H1 (cell line): ENCODE data around the gene SEL1L3. TPM values are rescaled to one million over a fixed set of nuclear protein-coding genes. Genes with fewer than 3 reads are reported as not detected.

Source experiments
- SIRT6 ChIP-seq: IDR thresholded peaks from one replicate; pipeline ENCODE4 v1.7.1; 2012; ENCODE audit warnings: low read length, inconsistent platforms
- polyA plus RNA-seq, 7 experiments: library from polyadenylated mRNA; depleted of rRNA in 3 of 7; stranded (reverse) in 5 of 7; unstranded in 2 of 7; fragments of >200 nt in 5 of 7; fragments of 200-250 nt in 2 of 7; gene quantifications; 1 replicate in 5 of 7; 2 replicates in 1 of 7; 4 replicates in 1 of 7; pipeline versions ENCODE4 v1.2.1 to v1.2.3, GENCODE V29; 2011 to 2013; ENCODE audit warnings: missing spikeins in 2 of 7, mixed read lengths in 2 of 7
- total RNA-seq: library from RNA; stranded (reverse); fragmentation: NEBNext Ultra II Directional; extraction: Animal tissue kit (Norgen Biotek cat#: 25700); gene quantifications from 2 replicates; pipeline ENCODE4 v1.2.1, GENCODE V29; 2021

The SEL1L3 gene
- total and polyA plus RNA-seq, 2 of the 8 experiments (the other 6 are each of a cell fraction or from before 2014, with no cell fraction given) = 18.2 to 54.0 TPM

DNA sequence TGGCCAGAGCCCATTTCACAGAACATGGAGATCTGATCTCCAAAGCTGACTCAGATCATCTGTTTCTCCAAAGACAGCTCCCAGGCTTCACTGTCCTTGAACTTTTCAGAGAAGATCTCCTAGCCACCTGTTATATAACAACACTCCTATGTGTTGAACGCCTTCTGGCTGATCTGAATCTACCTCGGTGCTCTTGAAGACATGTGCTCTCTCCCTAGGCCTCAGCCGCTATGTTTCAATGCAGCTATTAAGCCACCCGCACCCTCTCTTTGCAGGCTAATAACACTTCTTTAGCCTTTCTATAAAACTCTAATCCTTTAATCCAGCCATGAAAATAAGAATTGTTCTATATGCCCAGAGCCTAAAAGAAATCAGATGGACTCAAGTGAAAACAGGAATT lies 34.9 kb downstream of the SEL1L3 start (continued):
- TF ChIP-seq SIRT6 = no peak
- TF ChIP-seq, all 59 proteins: peak for 0
